AG09319 (cell line): ENCODE measurements around the gene ZBTB18.

Experiments
- DNase-seq: peaks from one replicate; pipeline ENCODE4 v3.0.0-alpha.2; 2010; ENCODE audit warnings: low read depth; ENCODE audit errors: extremely low read depth
- TF ChIP-seq, protein P1 (sequence below): IDR thresholded peaks from 2 replicates; pipeline ENCODE4 v1.5.1; 2011; ENCODE audit warnings: low read depth, mild to moderate bottlenecking, inconsistent platforms, low read length, moderate library complexity

Gene ZBTB18

DNA sequence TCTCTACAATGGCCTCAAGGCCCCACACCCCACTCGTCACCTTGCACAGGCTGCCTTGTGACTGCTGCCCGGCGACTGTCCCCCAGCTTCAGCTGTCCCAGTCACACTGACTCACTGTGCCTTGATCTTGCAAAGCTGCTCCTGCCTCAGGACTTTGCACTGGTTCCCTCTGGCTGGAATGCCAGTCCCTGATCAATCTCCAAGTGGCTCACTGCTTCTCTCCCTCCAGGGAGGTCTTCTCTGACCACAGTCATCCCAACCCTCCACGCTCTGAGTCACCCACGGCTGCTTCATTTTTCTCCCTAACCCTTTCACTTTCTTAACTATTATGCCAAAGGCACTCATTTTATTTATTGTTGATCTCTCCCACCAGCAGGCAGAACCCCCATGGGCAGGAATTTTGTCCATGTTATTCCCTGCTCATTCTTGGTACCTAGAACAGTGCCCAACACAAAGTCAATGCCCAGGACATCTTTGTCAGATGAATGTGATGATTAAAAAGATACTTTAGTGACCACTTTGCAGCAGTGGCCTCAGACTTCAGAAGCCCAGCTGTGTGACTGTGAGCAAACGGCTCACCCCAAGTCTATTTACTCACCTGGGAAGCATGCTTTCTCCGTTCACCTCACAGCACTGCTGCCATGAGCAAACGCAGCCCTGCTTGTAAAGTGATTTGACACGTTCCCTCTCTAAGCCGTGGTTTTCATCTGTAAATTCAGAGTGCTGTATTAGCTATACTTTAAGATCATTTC, 53.4 kb downstream of the ZBTB18 start:
- peak; percentile 52 for DNase-seq
- TF ChIP-seq, protein P1, sequence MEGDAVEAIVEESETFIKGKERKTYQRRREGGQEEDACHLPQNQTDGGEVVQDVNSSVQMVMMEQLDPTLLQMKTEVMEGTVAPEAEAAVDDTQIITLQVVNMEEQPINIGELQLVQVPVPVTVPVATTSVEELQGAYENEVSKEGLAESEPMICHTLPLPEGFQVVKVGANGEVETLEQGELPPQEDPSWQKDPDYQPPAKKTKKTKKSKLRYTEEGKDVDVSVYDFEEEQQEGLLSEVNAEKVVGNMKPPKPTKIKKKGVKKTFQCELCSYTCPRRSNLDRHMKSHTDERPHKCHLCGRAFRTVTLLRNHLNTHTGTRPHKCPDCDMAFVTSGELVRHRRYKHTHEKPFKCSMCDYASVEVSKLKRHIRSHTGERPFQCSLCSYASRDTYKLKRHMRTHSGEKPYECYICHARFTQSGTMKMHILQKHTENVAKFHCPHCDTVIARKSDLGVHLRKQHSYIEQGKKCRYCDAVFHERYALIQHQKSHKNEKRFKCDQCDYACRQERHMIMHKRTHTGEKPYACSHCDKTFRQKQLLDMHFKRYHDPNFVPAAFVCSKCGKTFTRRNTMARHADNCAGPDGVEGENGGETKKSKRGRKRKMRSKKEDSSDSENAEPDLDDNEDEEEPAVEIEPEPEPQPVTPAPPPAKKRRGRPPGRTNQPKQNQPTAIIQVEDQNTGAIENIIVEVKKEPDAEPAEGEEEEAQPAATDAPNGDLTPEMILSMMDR, result no peak; the same call in 1 of the 2 replicates

DNA sequence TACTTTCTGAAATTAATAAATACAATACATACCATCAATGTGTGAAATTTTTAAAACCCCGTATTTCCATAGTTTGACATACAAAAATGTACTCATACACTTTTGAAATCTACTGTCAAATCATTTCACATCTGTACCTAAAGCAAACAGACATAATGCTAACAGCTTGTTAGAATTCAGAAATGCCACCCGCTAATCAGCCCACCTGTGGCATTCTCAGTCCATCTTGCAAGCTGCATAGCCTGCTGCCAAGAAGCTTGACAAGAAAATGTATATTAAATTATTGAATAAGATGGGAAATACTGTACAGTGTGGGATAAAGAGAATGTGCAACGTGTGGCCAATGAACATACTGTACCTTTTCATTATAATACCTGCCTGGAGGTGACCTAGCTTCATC, 55.1 kb downstream of the ZBTB18 start:
- no peak for DNase-seq
- TF ChIP-seq, protein P1, result no peak
